ENCODE data around the gene CAPN15. TPM values are rescaled to one million over a fixed set of nuclear protein-coding genes. Genes with fewer than 3 reads are reported as not detected.

CAPN15 gene
- polyA plus RNA-seq, 1 of the 3 experiments (the other 2 are of a cell fraction), result 22.9 TPM

DNA sequence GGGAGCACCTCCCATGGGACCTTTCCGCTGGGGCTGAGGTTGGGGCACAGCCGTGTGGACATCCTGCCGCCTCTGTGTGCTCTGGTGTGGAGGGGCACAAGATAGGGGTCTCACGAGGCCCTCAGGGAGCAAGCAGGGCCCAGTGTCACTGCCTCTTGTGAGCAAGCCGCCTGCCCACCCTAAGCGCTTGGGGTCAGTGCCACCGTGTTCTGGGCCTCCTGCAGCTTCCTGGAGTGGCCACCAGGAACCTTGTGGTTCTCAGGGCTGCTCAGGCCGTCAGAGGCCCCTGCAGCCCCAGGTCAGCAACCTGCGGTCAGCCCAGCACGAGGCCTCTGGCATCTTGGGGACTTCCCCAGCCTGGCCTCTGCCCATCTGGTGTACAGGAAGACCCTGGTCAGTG is 13.6 kb upstream of the CAPN15 start:
- Histone ChIP-seq H3K4me1 (ENCODE audit: control insufficient read depth in 1 of 2, insufficient read depth in 2 of 2, low read depth in 1 of 2, low read length in 1 of 2) (no peaks in the 10 kb centered on the region), H3K9ac (no peak overlapping the region), H3K9me2 (no peaks in the 10 kb centered on the region), H3K9me3 (no peaks in the 10 kb centered on the region), H3K4me3 (ENCODE audit: low read depth in 2 of 2, low read length in 1 of 2) (no peak overlapping the region), H3K4me2 (no peak overlapping the region), H4K20me1 (ENCODE audit: insufficient read depth) (no peaks in the 10 kb centered on the region), H3F3A (replicated peaks; ENCODE audit: insufficient read depth) (no peaks in the 10 kb centered on the region), H3K36me3 (replicated peaks in 1 of 2; ENCODE audit: control insufficient read depth in 1 of 2, insufficient read depth in 2 of 2, low read length in 1 of 2) (peaks cover 0 to 22% of the 10 kb centered on the region in 2 experiments), H3K27ac (ENCODE audit: low read depth in 2 of 2, low read length in 1 of 2) (no peak overlapping the region), H2AFZ (ENCODE audit: low read depth) (no peak overlapping the region), H3K79me2 (ENCODE audit: insufficient read depth) (no peaks in the 10 kb centered on the region), H3K27me3 (ENCODE audit: insufficient read depth) (no peaks in the 10 kb centered on the region)
- POLR2A ChIA-PET, result interaction anchor here (1.3 to 1.6 kb wide), 2 partner anchors 13 to 95 kb away, joined by 4 to 6 read pairs; partner anchors contain the start of gene CAPN15
- 95% methylated on average over 6 of the region's 10 CpGs for WGBS (ENCODE audit: low lambda C conversion rate)
- TF ChIP-seq CHD2 (IDR thresholded peaks at IDR 0.05; ENCODE audit: low read length, partially characterized antibody) (no peak), FOSL2 (IDR thresholded peaks at IDR 0.05; ENCODE audit: borderline replicate concordance, low read depth) (no peak), ELF1 (IDR thresholded peaks at IDR 0.05) (no peak), GABPA (IDR thresholded peaks at IDR 0.05; ENCODE audit: low read depth) (no peak), GATA2 (CRISPR knock-in tag; IDR thresholded peaks at IDR 0.05) (no peak), RFX5 (IDR thresholded peaks at IDR 0.05; ENCODE audit: low read length) (no peak), EP300 (IDR thresholded peaks at IDR 0.05; ENCODE audit: borderline replicate concordance in 1 of 2, low read depth in 1 of 2, low read length in 1 of 2) (no peak), TCF12 (IDR thresholded peaks at IDR 0.05) (no peak), SMC3 (IDR thresholded peaks at IDR 0.05; ENCODE audit: low read depth, low read length) (no peak)
- TF ChIP-seq, protein P1, sequence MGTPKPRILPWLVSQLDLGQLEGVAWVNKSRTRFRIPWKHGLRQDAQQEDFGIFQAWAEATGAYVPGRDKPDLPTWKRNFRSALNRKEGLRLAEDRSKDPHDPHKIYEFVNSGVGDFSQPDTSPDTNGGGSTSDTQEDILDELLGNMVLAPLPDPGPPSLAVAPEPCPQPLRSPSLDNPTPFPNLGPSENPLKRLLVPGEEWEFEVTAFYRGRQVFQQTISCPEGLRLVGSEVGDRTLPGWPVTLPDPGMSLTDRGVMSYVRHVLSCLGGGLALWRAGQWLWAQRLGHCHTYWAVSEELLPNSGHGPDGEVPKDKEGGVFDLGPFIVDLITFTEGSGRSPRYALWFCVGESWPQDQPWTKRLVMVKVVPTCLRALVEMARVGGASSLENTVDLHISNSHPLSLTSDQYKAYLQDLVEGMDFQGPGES (IDR thresholded peaks at IDR 0.05; ENCODE audit: low read depth, low read length), result no peak
- TF ChIP-seq, protein P2, sequence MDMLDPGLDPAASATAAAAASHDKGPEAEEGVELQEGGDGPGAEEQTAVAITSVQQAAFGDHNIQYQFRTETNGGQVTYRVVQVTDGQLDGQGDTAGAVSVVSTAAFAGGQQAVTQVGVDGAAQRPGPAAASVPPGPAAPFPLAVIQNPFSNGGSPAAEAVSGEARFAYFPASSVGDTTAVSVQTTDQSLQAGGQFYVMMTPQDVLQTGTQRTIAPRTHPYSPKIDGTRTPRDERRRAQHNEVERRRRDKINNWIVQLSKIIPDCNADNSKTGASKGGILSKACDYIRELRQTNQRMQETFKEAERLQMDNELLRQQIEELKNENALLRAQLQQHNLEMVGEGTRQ (IDR thresholded peaks at IDR 0.05; ENCODE audit: borderline replicate concordance, low read depth, low read length), result no peak
- CTCF ChIA-PET, result interaction anchor here (1.2 to 1.7 kb wide), 2 partner anchors 12 to 26 kb away, joined by 3 to 4 read pairs; no protein-coding TSS in a partner anchor
- DNase-seq, result no peak

DNA sequence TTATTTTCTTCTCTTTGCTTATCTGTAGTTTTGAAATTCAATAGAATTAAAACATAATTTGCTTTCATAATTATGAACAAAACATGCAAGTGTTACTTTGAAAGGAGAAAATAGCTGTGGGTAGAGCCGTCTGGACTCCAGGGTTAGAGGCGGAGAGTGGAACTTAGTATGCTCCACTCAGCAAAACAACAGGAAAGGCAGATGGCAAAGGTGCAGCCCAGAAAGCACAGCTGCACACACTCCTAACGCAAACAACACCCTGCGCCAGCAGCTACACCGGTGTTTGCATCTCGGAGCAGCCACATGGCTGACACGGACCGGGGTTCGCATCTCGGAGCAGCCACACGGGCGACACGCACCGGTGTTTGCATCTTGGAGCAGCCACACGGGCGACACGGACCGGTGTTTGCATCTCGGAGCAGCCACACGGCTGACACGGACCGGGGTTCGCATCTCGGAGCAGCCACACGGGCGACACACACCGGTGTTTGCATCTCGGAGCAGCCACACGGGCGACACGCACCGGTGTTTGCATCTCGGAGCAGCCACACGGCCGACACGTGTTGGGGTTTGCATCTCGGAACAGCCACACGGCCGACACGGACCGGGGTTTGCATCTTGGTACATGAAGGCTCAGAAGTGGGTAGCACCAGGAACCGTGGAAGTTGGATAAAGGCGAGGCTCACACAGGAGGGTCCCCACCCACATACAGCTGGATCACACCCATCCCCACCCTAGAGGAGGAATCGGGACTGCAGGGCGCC is 12.2 kb upstream of the CAPN15 start:
- ChIA-PET POLR2A (interaction anchor here (1.3 to 1.6 kb wide), 2 partner anchors 12 to 96 kb away, joined by 4 to 6 read pairs; partner anchors contain the start of gene CAPN15), CTCF (interaction anchor here (0.9 kb wide), 2 partner anchors 12 to 20 kb away, joined by 3 to 4 read pairs; partner anchors contain the start of gene CAPN15)
- DNase-seq, result no peak
- Histone ChIP-seq H3K9ac (no peak overlapping the region), H3K9me3 (no peaks in the 10 kb centered on the region), H3K36me3 (replicated peaks in 1 of 2; ENCODE audit: control insufficient read depth in 1 of 2, insufficient read depth in 2 of 2, low read length in 1 of 2) (peaks cover 0 to 32% of the 10 kb centered on the region in 2 experiments), H3K79me2 (ENCODE audit: insufficient read depth) (no peaks in the 10 kb centered on the region), H3F3A (replicated peaks; ENCODE audit: insufficient read depth) (no peaks in the 10 kb centered on the region), H3K9me2 (no peaks in the 10 kb centered on the region), H3K4me1 (ENCODE audit: control insufficient read depth in 1 of 2, insufficient read depth in 2 of 2, low read depth in 1 of 2, low read length in 1 of 2) (no peaks in the 10 kb centered on the region), H3K4me3 (ENCODE audit: low read depth in 2 of 2, low read length in 1 of 2) (no peak overlapping the region), H3K4me2 (no peak overlapping the region), H3K27me3 (ENCODE audit: insufficient read depth) (no peaks in the 10 kb centered on the region), H2AFZ (ENCODE audit: low read depth) (no peak overlapping the region), H3K27ac (ENCODE audit: low read depth in 2 of 2, low read length in 1 of 2) (no peak overlapping the region), H4K20me1 (ENCODE audit: insufficient read depth) (no peaks in the 10 kb centered on the region)
- WGBS (ENCODE audit: low lambda C conversion rate), result 94% methylated on average over 29 of the region's 45 CpGs
- TF ChIP-seq RCOR1 (IDR thresholded peaks at IDR 0.05; ENCODE audit: low read length) (no peak), SIN3A (IDR thresholded peaks at IDR 0.05; ENCODE audit: borderline replicate concordance, low read depth, low read length) (no peak), ELF1 (IDR thresholded peaks at IDR 0.05) (no peak), GABPA (IDR thresholded peaks at IDR 0.05; ENCODE audit: low read depth) (no peak), EZH2phosphoT487 (IDR thresholded peaks at IDR 0.05; ENCODE audit: borderline replicate concordance, low read depth) (no peak), TEAD4 (IDR thresholded peaks at IDR 0.05; ENCODE audit: borderline replicate concordance, insufficient read depth) (no peak), SMC3 (IDR thresholded peaks at IDR 0.05; ENCODE audit: low read depth, low read length) (no peak), NRF1 (IDR thresholded peaks at IDR 0.05; ENCODE audit: low read depth, low read length) (no peak)
- TF ChIP-seq, protein P3, sequence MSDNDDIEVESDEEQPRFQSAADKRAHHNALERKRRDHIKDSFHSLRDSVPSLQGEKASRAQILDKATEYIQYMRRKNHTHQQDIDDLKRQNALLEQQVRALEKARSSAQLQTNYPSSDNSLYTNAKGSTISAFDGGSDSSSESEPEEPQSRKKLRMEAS (IDR thresholded peaks at IDR 0.05; ENCODE audit: low read depth), result no peak
- TF ChIP-seq, protein P4, sequence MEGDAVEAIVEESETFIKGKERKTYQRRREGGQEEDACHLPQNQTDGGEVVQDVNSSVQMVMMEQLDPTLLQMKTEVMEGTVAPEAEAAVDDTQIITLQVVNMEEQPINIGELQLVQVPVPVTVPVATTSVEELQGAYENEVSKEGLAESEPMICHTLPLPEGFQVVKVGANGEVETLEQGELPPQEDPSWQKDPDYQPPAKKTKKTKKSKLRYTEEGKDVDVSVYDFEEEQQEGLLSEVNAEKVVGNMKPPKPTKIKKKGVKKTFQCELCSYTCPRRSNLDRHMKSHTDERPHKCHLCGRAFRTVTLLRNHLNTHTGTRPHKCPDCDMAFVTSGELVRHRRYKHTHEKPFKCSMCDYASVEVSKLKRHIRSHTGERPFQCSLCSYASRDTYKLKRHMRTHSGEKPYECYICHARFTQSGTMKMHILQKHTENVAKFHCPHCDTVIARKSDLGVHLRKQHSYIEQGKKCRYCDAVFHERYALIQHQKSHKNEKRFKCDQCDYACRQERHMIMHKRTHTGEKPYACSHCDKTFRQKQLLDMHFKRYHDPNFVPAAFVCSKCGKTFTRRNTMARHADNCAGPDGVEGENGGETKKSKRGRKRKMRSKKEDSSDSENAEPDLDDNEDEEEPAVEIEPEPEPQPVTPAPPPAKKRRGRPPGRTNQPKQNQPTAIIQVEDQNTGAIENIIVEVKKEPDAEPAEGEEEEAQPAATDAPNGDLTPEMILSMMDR (IDR thresholded peaks at IDR 0.05), result no peak
- TF ChIP-seq, protein P5, sequence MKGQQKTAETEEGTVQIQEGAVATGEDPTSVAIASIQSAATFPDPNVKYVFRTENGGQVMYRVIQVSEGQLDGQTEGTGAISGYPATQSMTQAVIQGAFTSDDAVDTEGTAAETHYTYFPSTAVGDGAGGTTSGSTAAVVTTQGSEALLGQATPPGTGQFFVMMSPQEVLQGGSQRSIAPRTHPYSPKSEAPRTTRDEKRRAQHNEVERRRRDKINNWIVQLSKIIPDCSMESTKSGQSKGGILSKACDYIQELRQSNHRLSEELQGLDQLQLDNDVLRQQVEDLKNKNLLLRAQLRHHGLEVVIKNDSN (IDR thresholded peaks at IDR 0.05; ENCODE audit: borderline replicate concordance, low read depth), result no peak
- TF ChIP-seq, protein P6, sequence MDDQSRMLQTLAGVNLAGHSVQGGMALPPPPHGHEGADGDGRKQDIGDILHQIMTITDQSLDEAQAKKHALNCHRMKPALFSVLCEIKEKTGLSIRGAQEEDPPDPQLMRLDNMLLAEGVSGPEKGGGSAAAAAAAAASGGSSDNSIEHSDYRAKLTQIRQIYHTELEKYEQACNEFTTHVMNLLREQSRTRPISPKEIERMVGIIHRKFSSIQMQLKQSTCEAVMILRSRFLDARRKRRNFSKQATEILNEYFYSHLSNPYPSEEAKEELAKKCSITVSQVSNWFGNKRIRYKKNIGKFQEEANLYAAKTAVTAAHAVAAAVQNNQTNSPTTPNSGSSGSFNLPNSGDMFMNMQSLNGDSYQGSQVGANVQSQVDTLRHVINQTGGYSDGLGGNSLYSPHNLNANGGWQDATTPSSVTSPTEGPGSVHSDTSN (IDR thresholded peaks at IDR 0.05), result no peak

Data from SK-N-SH (cell line).